MCF 10A (cell line): Measurements from ENCODE around the gene RIPOR3. TPM values are rescaled to one million over a fixed set of nuclear protein-coding genes. Genes with fewer than 3 reads are reported as not detected.

Experiments used
- BruUV-seq: library from RNA; stranded (reverse); fragments of 400-500 nt; replicated peaks from 2 replicates; lab custom pipeline; 2021; lab: Mats Ljungman, UMichigan
- CTCF ChIA-PET: fragments of 300-600 bp; sonication (Branson Sonifier 250); formaldehyde crosslinking; extraction: SDS; loops from one replicate; lab custom pipeline; 2021; ENCODE audit warnings: antibody characterized with exemption, inconsistent platforms; lab: Yijun Ruan, JAX
- POLR2A ChIA-PET: fragments of 300-600, 350-650 bp; sonication (Branson Sonifier 250); formaldehyde crosslinking; extraction: SDS; loops from one replicate; lab custom pipeline; 2020; ENCODE audit warnings: antibody characterized with exemption, inconsistent platforms; lab: Yijun Ruan, JAX
- DNase-seq: peaks from one replicate; pipeline ENCODE4 v3.0.0-alpha.2; 2018; ENCODE audit not compliant: unreplicated experiment
- H3K27ac Mint-ChIP-seq: one replicate; pipeline ENCODE4 v1.8.0; 2022; ENCODE audit warnings: mild to moderate bottlenecking, low read depth, mixed read lengths; ENCODE audit not compliant: unreplicated experiment
- H3K27me3 Mint-ChIP-seq: one replicate; pipeline ENCODE4 v1.8.0; 2022; ENCODE audit warnings: mixed read lengths; ENCODE audit not compliant: insufficient read depth, unreplicated experiment
- H3K36me3 Mint-ChIP-seq: one replicate; pipeline ENCODE4 v1.8.0; 2022; ENCODE audit warnings: mild to moderate bottlenecking, moderate library complexity, mixed read lengths; ENCODE audit not compliant: insufficient read depth, unreplicated experiment
- H3K4me1 Mint-ChIP-seq: one replicate; pipeline ENCODE4 v1.8.0; 2022; ENCODE audit warnings: mixed read lengths; ENCODE audit not compliant: insufficient read depth, unreplicated experiment
- H3K4me3 Mint-ChIP-seq: one replicate; pipeline ENCODE4 v1.8.0; 2022; ENCODE audit warnings: mild to moderate bottlenecking, moderate library complexity, mixed read lengths; ENCODE audit not compliant: unreplicated experiment
- H3K9me3 Mint-ChIP-seq: one replicate; pipeline ENCODE4 v1.8.0; 2022; ENCODE audit warnings: mixed read lengths; ENCODE audit not compliant: unreplicated experiment
- intact Hi-C: fragments of 100-400 bp; cut with micrococcal nuclease; formaldehyde crosslinking; loops from 2 replicates; pipeline ENCODE4 v1.14.1; 2022
- total RNA-seq: library from RNA; stranded (reverse); gene quantifications from 2 replicates; pipeline ENCODE4 v1.2.3, GENCODE V29; 2022
- TF ChIP-seq, protein P1 (sequence below): fragments of 200-600 bp; IDR thresholded peaks from one replicate; pipeline ENCODE4 v1.8.0; 2022; ENCODE audit warnings: antibody characterized with exemption, mild to moderate bottlenecking; ENCODE audit not compliant: unreplicated experiment

Gene RIPOR3
- total RNA-seq, 1 experiment from 2014 or later = not detected

- POLR2A ChIA-PET = interaction anchor here (0.6 to 0.8 kb wide), 2 partner anchors 50 to 63 kb away, joined by 3 read pairs; partner anchors contain the start of gene PARD6B
- Mint-ChIP-seq H3K27ac (no peak overlapping the region), H3K9me3 (no peaks in the 10 kb centered on the region), H3K4me3 (no peak overlapping the region), H3K36me3 (no peaks in the 10 kb centered on the region), H3K27me3 (no peaks in the 10 kb centered on the region), H3K4me1 (no peaks in the 10 kb centered on the region)
- intact Hi-C loops = no loop called here
- CTCF ChIA-PET = interaction anchor here (0.6 kb wide), 2 partner anchors 9 to 415 kb away, joined by 3 to 4 read pairs; no protein-coding TSS in a partner anchor
- BruUV-seq = no TSS peak
- TF ChIP-seq, protein P1, sequence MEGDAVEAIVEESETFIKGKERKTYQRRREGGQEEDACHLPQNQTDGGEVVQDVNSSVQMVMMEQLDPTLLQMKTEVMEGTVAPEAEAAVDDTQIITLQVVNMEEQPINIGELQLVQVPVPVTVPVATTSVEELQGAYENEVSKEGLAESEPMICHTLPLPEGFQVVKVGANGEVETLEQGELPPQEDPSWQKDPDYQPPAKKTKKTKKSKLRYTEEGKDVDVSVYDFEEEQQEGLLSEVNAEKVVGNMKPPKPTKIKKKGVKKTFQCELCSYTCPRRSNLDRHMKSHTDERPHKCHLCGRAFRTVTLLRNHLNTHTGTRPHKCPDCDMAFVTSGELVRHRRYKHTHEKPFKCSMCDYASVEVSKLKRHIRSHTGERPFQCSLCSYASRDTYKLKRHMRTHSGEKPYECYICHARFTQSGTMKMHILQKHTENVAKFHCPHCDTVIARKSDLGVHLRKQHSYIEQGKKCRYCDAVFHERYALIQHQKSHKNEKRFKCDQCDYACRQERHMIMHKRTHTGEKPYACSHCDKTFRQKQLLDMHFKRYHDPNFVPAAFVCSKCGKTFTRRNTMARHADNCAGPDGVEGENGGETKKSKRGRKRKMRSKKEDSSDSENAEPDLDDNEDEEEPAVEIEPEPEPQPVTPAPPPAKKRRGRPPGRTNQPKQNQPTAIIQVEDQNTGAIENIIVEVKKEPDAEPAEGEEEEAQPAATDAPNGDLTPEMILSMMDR = no peak
- DNase-seq = no peak
Observed at GRCh38 chr20:50681359-50682064, 9.8 kb downstream of the RIPOR3 start.

GRCh38 chr20:50680105-50680960, 11.0 kb downstream of the RIPOR3 start:
- no peak for DNase-seq
- TF ChIP-seq, protein P1 = no peak
- no peaks in the 10 kb centered on the region for H3K36me3 Mint-ChIP-seq
- H3K27ac Mint-ChIP-seq = no peak overlapping the region
- no peak overlapping the region for H3K4me3 Mint-ChIP-seq
- BruUV-seq = no TSS peak
- CTCF ChIA-PET = interaction anchor here (0.6 kb wide), 1 partner anchor 10 kb away, joined by 4 read pairs; no protein-coding TSS in a partner anchor
- no peaks in the 10 kb centered on the region for H3K27me3 Mint-ChIP-seq
- no peaks in the 10 kb centered on the region for H3K9me3 Mint-ChIP-seq
- H3K4me1 Mint-ChIP-seq = no peaks in the 10 kb centered on the region
- POLR2A ChIA-PET = interaction anchor here (0.6 to 0.8 kb wide), 2 partner anchors 51 to 64 kb away, joined by 3 read pairs; partner anchors contain the start of gene PARD6B
- intact Hi-C loops = no loop called here

DNA sequence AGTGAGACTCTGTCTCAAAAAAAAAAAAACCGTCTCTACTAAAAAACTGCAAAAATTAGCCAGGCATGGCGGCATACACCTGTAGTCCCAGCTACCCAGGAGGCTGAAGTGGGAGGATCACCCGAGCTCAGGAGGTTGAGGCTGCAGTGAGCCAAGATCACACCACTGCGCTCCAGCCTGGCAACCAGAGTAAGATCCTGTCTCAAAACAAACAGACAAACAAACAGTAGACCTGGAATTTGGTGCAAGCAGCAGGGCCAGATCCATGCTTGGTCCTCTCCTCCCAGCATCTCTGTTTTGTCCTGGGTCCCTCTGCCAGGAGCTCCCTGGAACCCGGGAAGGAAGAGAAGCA, 11.6 kb downstream of the RIPOR3 start:
- Mint-ChIP-seq H3K4me3 (no peak overlapping the region), H3K27me3 (no peaks in the 10 kb centered on the region), H3K9me3 (no peaks in the 10 kb centered on the region), H3K27ac (no peak overlapping the region), H3K4me1 (no peaks in the 10 kb centered on the region), H3K36me3 (no peaks in the 10 kb centered on the region)
- intact Hi-C loops = no loop called here
- ChIA-PET POLR2A (no interaction called here), CTCF (no interaction called here)
- TF ChIP-seq, protein P1 = no peak
- BruUV-seq = no TSS peak
- DNase-seq = no peak
